GM12892 (cell line): ENCODE measurements around the gene SULF2.
"Not testable (repeated sequence)": the region's sequence is repeated elsewhere in the genome, so short reads cannot be mapped to it uniquely, and the experiment has no call there.

ENCODE experiments used
- POLR2A ChIP-seq: IDR thresholded peaks from 2 replicates; pipeline ENCODE4 v1.6.1; 2011; ENCODE audit warnings: low read depth, low read length, control low read depth
- POLR2AphosphoS5 ChIP-seq: IDR thresholded peaks from 2 replicates; pipeline ENCODE4 v1.6.1; 2011; ENCODE audit warnings: low read depth, low read length, control low read depth

DNA sequence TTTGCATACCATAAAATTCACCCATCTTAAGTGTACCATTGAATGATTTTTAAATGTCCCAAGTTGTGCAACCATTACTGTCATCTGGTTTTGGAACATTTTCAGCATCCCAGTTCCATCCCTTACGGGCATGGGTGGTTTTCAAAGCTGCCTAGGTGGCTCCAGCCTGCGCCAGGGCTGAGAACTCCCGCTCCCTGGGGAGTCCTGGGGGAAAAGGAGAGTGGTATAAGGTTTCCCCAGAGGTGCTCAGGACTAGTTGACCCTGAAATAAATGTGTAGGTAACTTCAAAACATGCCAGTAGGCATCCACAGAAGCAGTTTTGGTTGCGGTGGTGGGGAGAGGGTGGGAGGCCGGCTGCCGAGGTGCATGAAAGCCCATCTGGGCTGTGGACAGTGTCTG lies 9.0 kb upstream of the SULF2 start:
- not testable (repeated sequence) for TF ChIP-seq POLR2AphosphoS5, POLR2A
